ENCODE measurements around the gene RFC4.
"Not testable (repeated sequence)": the region's sequence is repeated elsewhere in the genome, so short reads cannot be mapped to it uniquely, and the experiment has no call there.

Gene RFC4

GRCh38 chr3:186824430-186825139, 18.3 kb upstream of the RFC4 start:
- no peak for DNase-seq (ENCODE audit: low read depth)

GRCh38 chr3:186823386-186823785, 17.1 kb upstream of the RFC4 start:
- DNase-seq (ENCODE audit: low read depth) = no peak

GRCh38 chr3:186822388-186822759, 16.1 kb upstream of the RFC4 start:
- DNase-seq (ENCODE audit: low read depth) = not testable (repeated sequence)

GRCh38 chr3:186821429-186822387, 15.4 kb upstream of the RFC4 start:
- DNase-seq (ENCODE audit: low read depth) = peak; percentile 42

GRCh38 chr3:186818956-186819355, 12.7 kb upstream of the RFC4 start:
- no peak for DNase-seq (ENCODE audit: low read depth)

GRCh38 chr3:186818516-186818915, 12.2 kb upstream of the RFC4 start:
- DNase-seq (ENCODE audit: low read depth) = no peak

- DNase-seq (ENCODE audit: low read depth) = no peak
These were observed 9.2 kb upstream of the RFC4 start for GRCh38 chr3:186815435-186815834.

- no peak for DNase-seq (ENCODE audit: low read depth)
These were observed 7.8 kb upstream of the RFC4 start for GRCh38 chr3:186814100-186814499.

- DNase-seq (ENCODE audit: low read depth) = not testable (repeated sequence)
These were observed 5.0 kb upstream of the RFC4 start for GRCh38 chr3:186811313-186811712.

- DNase-seq (ENCODE audit: low read depth) = no peak
These were observed 4.2 kb upstream of the RFC4 start for GRCh38 chr3:186810336-186810996.

- no peak for DNase-seq (ENCODE audit: low read depth)
These were observed 949 bp upstream of the RFC4 start for GRCh38 chr3:186807231-186807630.

GRCh38 chr3:186803447-186803846, 2.8 kb downstream of the RFC4 start:
- not testable (repeated sequence) for DNase-seq (ENCODE audit: low read depth)

GRCh38 chr3:186802701-186803100, 3.6 kb downstream of the RFC4 start:
- no peak for DNase-seq (ENCODE audit: low read depth)

GRCh38 chr3:186800285-186800684, 6.0 kb downstream of the RFC4 start:
- no peak for DNase-seq (ENCODE audit: low read depth)

- no peak for DNase-seq (ENCODE audit: low read depth)
These were observed 7.9 kb downstream of the RFC4 start for GRCh38 chr3:186798239-186798874.

GRCh38 chr3:186790261-186790981, 15.9 kb downstream of the RFC4 start:
- no peak for DNase-seq (ENCODE audit: low read depth)

- DNase-seq (ENCODE audit: low read depth) = no peak
These were observed 16.6 kb downstream of the RFC4 start for GRCh38 chr3:186789554-186790260.

GRCh38 chr3:186788482-186789370, 17.6 kb downstream of the RFC4 start:
- DNase-seq (ENCODE audit: low read depth) = no peak

- DNase-seq (ENCODE audit: low read depth) = no peak
These were observed 18.4 kb downstream of the RFC4 start for GRCh38 chr3:186787642-186788481.
